Neural cell (in vitro differentiated cells): ENCODE data around the gene CACNA1S. TPM values are rescaled to one million over a fixed set of nuclear protein-coding genes. Genes with fewer than 3 reads are reported as not detected.

Experiments used
- H2AFZ ChIP-seq: fragments of 200-600, 300-800 bp; sonication (generic), shearing (Covaris generic); 2 replicates; pipeline ENCODE4 v1.6.0; 2014; ENCODE audit warnings: low read depth, mild to moderate bottlenecking, antibody characterized with exemption, low read length, moderate library complexity
- H3F3A ChIP-seq: fragments of 200-600 bp; shearing (Covaris generic); 2 replicates; pipeline ENCODE4 v1.6.1; 2016; ENCODE audit warnings: mild to moderate bottlenecking, moderate library complexity, mixed read lengths, antibody characterized with exemption, low read length; ENCODE audit not compliant: insufficient read depth, poor library complexity, severe bottlenecking
- H3K27ac ChIP-seq: fragments of 200-600, 300-800 bp; sonication (generic), shearing (Covaris generic); 2 replicates; pipeline ENCODE4 v1.5.1; 2014; ENCODE audit warnings: mild to moderate bottlenecking, low read length, moderate library complexity
- H3K27me3 ChIP-seq: fragments of 300-800, 200-600 bp; sonication (generic), shearing (Covaris generic); 2 replicates; pipeline ENCODE4 v1.6.0; 2014; ENCODE audit warnings: mild to moderate bottlenecking, low read depth, low read length, moderate library complexity; ENCODE audit not compliant: insufficient read depth
- H3K36me3 ChIP-seq: fragments of 300-800, 200-600 bp; sonication (generic), shearing (Covaris generic); 2 replicates; pipeline ENCODE4 v1.5.1; 2014; ENCODE audit warnings: mild to moderate bottlenecking, antibody characterized with exemption, low read length, moderate library complexity; ENCODE audit not compliant: insufficient read depth
- H3K4me2 ChIP-seq: fragments of 300-800, 200-600 bp; sonication (generic), shearing (Covaris generic); 2 replicates; pipeline ENCODE4 v1.6.0; 2014; ENCODE audit warnings: mild to moderate bottlenecking, low read length
- H3K4me3 ChIP-seq: fragments of 300-800, 200-600 bp; sonication (generic), shearing (Covaris generic); 2 replicates; pipeline ENCODE4 v1.5.1; 2014; ENCODE audit warnings: mild to moderate bottlenecking, low read length, moderate library complexity
- H3K79me2 ChIP-seq: fragments of 200-600 bp; shearing (Covaris generic); replicated peaks from 2 replicates; pipeline ENCODE4 v1.6.0; 2014; ENCODE audit warnings: mild to moderate bottlenecking, low read length, moderate library complexity; ENCODE audit not compliant: insufficient read depth
- H3K9ac ChIP-seq: fragments of 300-800, 200-600 bp; sonication (generic), shearing (Covaris generic); 2 replicates; pipeline ENCODE4 v1.6.1; 2016; ENCODE audit warnings: mild to moderate bottlenecking, low read length, mixed read lengths
- H3K9me2 ChIP-seq: fragments of 200-600 bp; shearing (Covaris generic); 2 replicates; pipeline ENCODE4 v1.6.1; 2016; ENCODE audit warnings: mild to moderate bottlenecking, low read length, mixed read lengths; ENCODE audit not compliant: insufficient read depth
- H3K9me3 ChIP-seq: fragments of 200-600, 300-800 bp; sonication (generic), shearing (Covaris generic); 2 replicates; pipeline ENCODE4 v1.6.1; 2016; ENCODE audit warnings: mild to moderate bottlenecking, mixed run types, low read length, moderate library complexity, mixed read lengths
- H4K20me1 ChIP-seq: fragments of 200-600 bp; shearing (Covaris generic); 2 replicates; pipeline ENCODE4 v1.6.1; 2016; ENCODE audit warnings: mild to moderate bottlenecking, mixed run types; ENCODE audit not compliant: insufficient read depth
- CTCF ChIP-seq: fragments of 450-650 bp; IDR thresholded peaks from 2 replicates; pipeline ENCODE4 v1.5.1; 2014; ENCODE audit warnings: antibody characterized with exemption, mild to moderate bottlenecking, moderate library complexity; ENCODE audit not compliant: poor library complexity, severe bottlenecking
- EP300 ChIP-seq: fragments of 450-650 bp; conservative IDR thresholded peaks from 2 replicates; pipeline ENCODE4 v1.6.1; 2014; ENCODE audit warnings: antibody characterized with exemption, mild to moderate bottlenecking, moderate library complexity; ENCODE audit not compliant: poor library complexity, severe bottlenecking
- EZH2 ChIP-seq: fragments of 200-600, 300-800 bp; shearing (Covaris generic), sonication (generic); IDR thresholded peaks from 2 replicates; pipeline ENCODE4 v1.6.1; 2014; ENCODE audit warnings: antibody characterized with exemption, low read length, borderline replicate concordance, mild to moderate bottlenecking; ENCODE audit not compliant: insufficient read depth, poor library complexity, severe bottlenecking
- MXI1 ChIP-seq: fragments of 450-650 bp; conservative IDR thresholded peaks from 2 replicates; pipeline ENCODE4 v1.6.1; 2014; ENCODE audit warnings: antibody characterized with exemption, mild to moderate bottlenecking; ENCODE audit not compliant: poor library complexity, severe bottlenecking
- POLR2AphosphoS5 ChIP-seq: IDR thresholded peaks from 2 replicates; pipeline ENCODE4 v1.6.1; 2012
- RAD21 ChIP-seq: fragments of 450-650 bp; conservative IDR thresholded peaks from 2 replicates; pipeline ENCODE4 v1.6.1; 2014; ENCODE audit warnings: antibody characterized with exemption, mild to moderate bottlenecking, moderate library complexity
- REST ChIP-seq: IDR thresholded peaks from 2 replicates; pipeline ENCODE4 v1.6.1; 2012; ENCODE audit warnings: borderline replicate concordance
- SMC3 ChIP-seq: fragments of 450-650 bp; conservative IDR thresholded peaks from 2 replicates; pipeline ENCODE4 v1.6.1; 2014; ENCODE audit warnings: antibody characterized with exemption, mild to moderate bottlenecking, moderate library complexity; ENCODE audit not compliant: poor library complexity
- TAF1 ChIP-seq: IDR thresholded peaks from 2 replicates; pipeline ENCODE4 v1.6.1; 2012; ENCODE audit warnings: low read depth
- polyA plus RNA-seq: library from polyadenylated mRNA; depleted of rRNA; stranded (reverse); fragments of >200 nt; gene quantifications from 2 replicates; pipeline ENCODE4 v1.2.3, GENCODE V29; 2014

The CACNA1S gene
- polyA plus RNA-seq, 1 donor from 2014 or later, result 0.05 TPM

GRCh38 chr1:201142849-201143725 is 30.9 kb upstream of the CACNA1S start (continued):
- TF ChIP-seq RAD21 (no peak), EP300 (no peak)

GRCh38 chr1:201142011-201142848 is 30.0 kb upstream of the CACNA1S start:
- Histone ChIP-seq H3K36me3 (no peaks in the 10 kb centered on the region), H4K20me1 (no peaks in the 10 kb centered on the region), H3K9me2 (no peaks in the 10 kb centered on the region), H3K79me2 (no peaks in the 10 kb centered on the region), H3K9ac (no peak overlapping the region), H3F3A (no peaks in the 10 kb centered on the region), H3K4me2 (no peak overlapping the region), H3K27ac (no peak overlapping the region), H3K9me3 (no peaks in the 10 kb centered on the region), H3K27me3 (no peaks in the 10 kb centered on the region), H2AFZ (no peak overlapping the region), H3K4me3 (no peak overlapping the region)
- TF ChIP-seq EZH2, result no peak

GRCh38 chr1:201141418-201141817 is 29.2 kb upstream of the CACNA1S start:
- H3K4me2 ChIP-seq, result no peak overlapping the region
- H2AFZ ChIP-seq, result no peak overlapping the region
- H3K79me2 ChIP-seq, result no peaks in the 10 kb centered on the region
- TF ChIP-seq CTCF, result no peak
- no peak for TF ChIP-seq TAF1
- no peak for TF ChIP-seq MXI1
- no peak for TF ChIP-seq EP300
- no peak for TF ChIP-seq REST
- no peak for TF ChIP-seq POLR2AphosphoS5
- TF ChIP-seq RAD21, result no peak
- TF ChIP-seq EZH2, result no peak
- TF ChIP-seq SMC3, result no peak
- H3K27ac ChIP-seq, result no peak overlapping the region
- no peak overlapping the region for H3K4me3 ChIP-seq
- H4K20me1 ChIP-seq, result no peaks in the 10 kb centered on the region
- H3K27me3 ChIP-seq, result no peaks in the 10 kb centered on the region
- H3K9me2 ChIP-seq, result no peaks in the 10 kb centered on the region
- no peaks in the 10 kb centered on the region for H3K9me3 ChIP-seq
- no peaks in the 10 kb centered on the region for H3F3A ChIP-seq
- H3K9ac ChIP-seq, result no peak overlapping the region
- H3K36me3 ChIP-seq, result no peaks in the 10 kb centered on the region
